Caco-2 (cell line): ENCODE results near the gene CAPZA2. TPM values are rescaled to one million over a fixed set of nuclear protein-coding genes. Genes with fewer than 3 reads are reported as not detected.

Experiments used
- BruUV-seq: library from RNA; stranded (reverse); fragments of 400-500 nt; replicated peaks from 2 replicates; lab custom pipeline; 2021; lab: Mats Ljungman, UMichigan
- CTCF ChIA-PET: fragments of 300-600 bp; sonication (Branson Sonifier 250); formaldehyde crosslinking; loops from one replicate; lab custom pipeline; 2022; ENCODE audit warnings: antibody characterized with exemption; lab: Charles Lee
- POLR2A ChIA-PET: fragments of 300-600 bp; sonication (Branson Sonifier 250); formaldehyde crosslinking; loops from one replicate; lab custom pipeline; 2022; ENCODE audit warnings: antibody characterized with exemption; lab: Charles Lee
- DNase-seq, 2 experiments: peaks; one replicate each; pipeline versions ENCODE4 v3.0.0 to v3.0.0-alpha.2; 2020 to 2022
- H3K27me3 ChIP-seq: replicated peaks from 2 replicates; pipeline ENCODE4 v1.6.0; 2011; ENCODE audit warnings: low read length; ENCODE audit not compliant: control insufficient read depth, insufficient read depth
- H3K36me3 ChIP-seq: 2 replicates; pipeline ENCODE4 v1.5.1; 2011; ENCODE audit warnings: low read length; ENCODE audit not compliant: control insufficient read depth, insufficient read depth
- H3K4me1 ChIP-seq: fragments of 250-450 bp; sonication (Bioruptor Pico); 2 replicates; pipeline ENCODE4 v1.5.1; 2020; ENCODE audit warnings: mild to moderate bottlenecking
- H3K4me3 ChIP-seq: 2 replicates; pipeline ENCODE4 v1.5.1; 2011; ENCODE audit warnings: low read depth, mild to moderate bottlenecking, control low read depth, low read length
- H3K9me3 ChIP-seq: fragments of 250-450 bp; sonication (Bioruptor Pico); 2 replicates; pipeline ENCODE4 v1.5.1; 2020; ENCODE audit warnings: mild to moderate bottlenecking, moderate library complexity
- H3K27ac Mint-ChIP-seq: one replicate; pipeline ENCODE4 v1.8.0; 2022; ENCODE audit warnings: mixed read lengths; ENCODE audit not compliant: unreplicated experiment
- H3K27me3 Mint-ChIP-seq: one replicate; pipeline ENCODE4 v1.8.0; 2022; ENCODE audit warnings: mixed read lengths; ENCODE audit not compliant: insufficient read depth, unreplicated experiment
- H3K36me3 Mint-ChIP-seq: one replicate; pipeline ENCODE4 v1.8.0; 2022; ENCODE audit warnings: mild to moderate bottlenecking, mixed read lengths; ENCODE audit not compliant: insufficient read depth, unreplicated experiment
- H3K4me1 Mint-ChIP-seq: one replicate; pipeline ENCODE4 v1.8.0; 2022; ENCODE audit warnings: low read depth, mixed read lengths; ENCODE audit not compliant: unreplicated experiment
- H3K4me3 Mint-ChIP-seq: one replicate; pipeline ENCODE4 v1.8.0; 2022; ENCODE audit warnings: mild to moderate bottlenecking, moderate library complexity, mixed read lengths; ENCODE audit not compliant: unreplicated experiment
- H3K9me3 Mint-ChIP-seq: one replicate; pipeline ENCODE4 v1.8.0; 2022; ENCODE audit warnings: mixed read lengths; ENCODE audit not compliant: unreplicated experiment
- intact Hi-C: fragments of 100-400 bp; cut with micrococcal nuclease; formaldehyde crosslinking; loops from one replicate; pipeline ENCODE4 v1.10.0; 2022; ENCODE audit not compliant: unreplicated experiment
- total RNA-seq: library from RNA; stranded (reverse); gene quantifications from 2 replicates; pipeline ENCODE4 v1.2.3, GENCODE V29; 2022
- TF ChIP-seq, protein P1 (sequence below), 2 experiments: fragments of 200-600 bp in 1 of 2; IDR thresholded peaks; 1 replicate in 1 of 2; 2 replicates in 1 of 2; pipeline versions ENCODE4 v1.5.1 to v1.8.0; 2011 to 2022; ENCODE audit warnings: antibody characterized with exemption in 1 of 2, control low read depth in 1 of 2, inconsistent platforms in 1 of 2, low read depth in 1 of 2, low read length in 1 of 2, mild to moderate bottlenecking in 1 of 2, moderate library complexity in 1 of 2; ENCODE audit not compliant: insufficient read depth in 1 of 2, severe bottlenecking in 1 of 2, unreplicated experiment in 1 of 2

CAPZA2 gene
- total RNA-seq, 1 experiment from 2014 or later, result 271 TPM

GRCh38 chr7:116967983-116968382, 105.6 kb downstream of the CAPZA2 start:
- no peaks in the 10 kb centered on the region for H3K27me3 ChIP-seq
- H3K4me3 ChIP-seq, result no peak overlapping the region
- Mint-ChIP-seq H3K4me3 (no peak overlapping the region), H3K36me3 (no peaks in the 10 kb centered on the region), H3K27me3 (no peaks in the 10 kb centered on the region), H3K27ac (no peak overlapping the region), H3K4me1 (peaks cover 17% of the 10 kb centered on the region), H3K9me3 (no peaks in the 10 kb centered on the region)
- TF ChIP-seq, protein P1, sequence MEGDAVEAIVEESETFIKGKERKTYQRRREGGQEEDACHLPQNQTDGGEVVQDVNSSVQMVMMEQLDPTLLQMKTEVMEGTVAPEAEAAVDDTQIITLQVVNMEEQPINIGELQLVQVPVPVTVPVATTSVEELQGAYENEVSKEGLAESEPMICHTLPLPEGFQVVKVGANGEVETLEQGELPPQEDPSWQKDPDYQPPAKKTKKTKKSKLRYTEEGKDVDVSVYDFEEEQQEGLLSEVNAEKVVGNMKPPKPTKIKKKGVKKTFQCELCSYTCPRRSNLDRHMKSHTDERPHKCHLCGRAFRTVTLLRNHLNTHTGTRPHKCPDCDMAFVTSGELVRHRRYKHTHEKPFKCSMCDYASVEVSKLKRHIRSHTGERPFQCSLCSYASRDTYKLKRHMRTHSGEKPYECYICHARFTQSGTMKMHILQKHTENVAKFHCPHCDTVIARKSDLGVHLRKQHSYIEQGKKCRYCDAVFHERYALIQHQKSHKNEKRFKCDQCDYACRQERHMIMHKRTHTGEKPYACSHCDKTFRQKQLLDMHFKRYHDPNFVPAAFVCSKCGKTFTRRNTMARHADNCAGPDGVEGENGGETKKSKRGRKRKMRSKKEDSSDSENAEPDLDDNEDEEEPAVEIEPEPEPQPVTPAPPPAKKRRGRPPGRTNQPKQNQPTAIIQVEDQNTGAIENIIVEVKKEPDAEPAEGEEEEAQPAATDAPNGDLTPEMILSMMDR (IDR thresholded peaks at IDR 0.05; ENCODE audit: insufficient read depth in 1 of 2, low read depth in 1 of 2, low read length in 1 of 2, severe bottlenecking in 1 of 2, unreplicated experiment in 1 of 2), result no peak
- no peak for DNase-seq
- CTCF ChIA-PET, result no interaction called here
- no TSS peak for BruUV-seq
- no peaks in the 10 kb centered on the region for H3K9me3 ChIP-seq
- POLR2A ChIA-PET, result no interaction called here
- H3K36me3 ChIP-seq, result no peaks in the 10 kb centered on the region
- intact Hi-C loops, result no loop called here
- no peaks in the 10 kb centered on the region for H3K4me1 ChIP-seq

DNA sequence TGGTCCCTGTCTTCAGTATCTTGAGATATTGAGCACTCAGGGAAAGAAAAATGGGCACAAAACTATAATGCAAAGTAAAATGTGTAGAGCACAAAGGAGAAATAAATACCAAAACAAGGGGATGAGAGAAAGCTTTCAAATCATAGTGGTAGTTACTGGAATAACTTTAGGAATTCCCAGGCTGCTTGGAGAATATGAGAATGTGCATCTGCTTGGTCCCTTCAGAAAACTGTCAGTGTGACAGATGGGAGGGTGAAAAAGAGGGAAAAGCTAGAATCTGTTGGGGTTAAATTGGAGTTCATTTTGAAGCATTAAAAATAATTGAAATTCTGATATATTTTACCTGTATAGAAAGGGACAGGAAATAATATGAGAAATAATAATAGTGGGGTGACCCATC, 106.2 kb downstream of the CAPZA2 start:
- BruUV-seq, result no TSS peak
- Histone ChIP-seq H3K27me3 (no peaks in the 10 kb centered on the region), H3K36me3 (no peaks in the 10 kb centered on the region), H3K9me3 (no peaks in the 10 kb centered on the region), H3K4me1 (no peaks in the 10 kb centered on the region), H3K4me3 (no peak overlapping the region)
- Mint-ChIP-seq H3K4me1 (peaks cover 17% of the 10 kb centered on the region), H3K9me3 (no peaks in the 10 kb centered on the region), H3K4me3 (no peak overlapping the region), H3K36me3 (no peaks in the 10 kb centered on the region), H3K27me3 (no peaks in the 10 kb centered on the region), H3K27ac (no peak overlapping the region)
- intact Hi-C loops, result no loop called here
- POLR2A ChIA-PET, result no interaction called here
- TF ChIP-seq, protein P1 (IDR thresholded peaks at IDR 0.05; ENCODE audit: insufficient read depth in 1 of 2, low read depth in 1 of 2, low read length in 1 of 2, severe bottlenecking in 1 of 2, unreplicated experiment in 1 of 2), result no peak
- CTCF ChIA-PET, result no interaction called here
- DNase-seq, result no peak

DNA sequence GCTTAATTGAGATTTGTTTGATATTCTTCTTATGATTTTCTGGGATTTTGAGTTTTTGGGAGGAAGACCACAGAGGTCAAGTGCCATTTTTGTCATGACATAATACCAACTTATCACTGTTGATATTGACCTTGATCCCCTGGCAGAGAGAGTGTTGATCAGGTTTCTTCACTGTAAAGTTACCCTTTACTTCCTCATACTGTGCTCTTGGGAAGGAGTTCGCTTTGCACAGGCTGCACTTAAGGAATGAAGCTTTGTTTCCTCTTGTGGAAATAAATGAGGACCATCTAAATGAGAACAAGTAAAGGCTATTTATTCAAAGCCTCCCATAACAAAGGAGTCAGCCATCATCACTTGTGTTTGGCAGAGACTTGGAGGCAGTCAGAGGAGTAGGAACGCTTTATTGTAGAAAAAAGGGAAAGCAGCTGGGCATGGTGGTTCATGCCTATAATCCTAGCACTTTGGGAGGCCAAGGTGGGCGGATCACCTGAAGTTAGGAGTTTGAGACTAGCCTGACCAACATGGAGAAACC, 107.0 kb downstream of the CAPZA2 start:
- peaks cover 17% of the 10 kb centered on the region for H3K4me1 Mint-ChIP-seq
- Histone ChIP-seq H3K36me3 (no peaks in the 10 kb centered on the region), H3K4me3 (no peak overlapping the region), H3K9me3 (peaks cover 1% of the 10 kb centered on the region; the same call in 1 of the 2 replicates), H3K4me1 (no peaks in the 10 kb centered on the region), H3K27me3 (no peaks in the 10 kb centered on the region)
- H3K27me3 Mint-ChIP-seq, result no peaks in the 10 kb centered on the region
- POLR2A ChIA-PET, result no interaction called here
- CTCF ChIA-PET, result no interaction called here
- H3K36me3 Mint-ChIP-seq, result no peaks in the 10 kb centered on the region
- no peaks in the 10 kb centered on the region for H3K9me3 Mint-ChIP-seq
- TF ChIP-seq, protein P1 (IDR thresholded peaks at IDR 0.05; ENCODE audit: insufficient read depth in 1 of 2, low read depth in 1 of 2, low read length in 1 of 2, severe bottlenecking in 1 of 2, unreplicated experiment in 1 of 2), result no peak
- BruUV-seq, result no TSS peak
- intact Hi-C loops, result no loop called here
- H3K4me3 Mint-ChIP-seq, result no peak overlapping the region
- no peak overlapping the region for H3K27ac Mint-ChIP-seq
- DNase-seq, result no peak
